Endothelial cell (in vitro differentiated cells): ENCODE results near the gene ZNF407. TPM values are rescaled to one million over a fixed set of nuclear protein-coding genes. Genes with fewer than 3 reads are reported as not detected.

Source experiments
- DNase-seq: peaks from one replicate; pipeline ENCODE4 v3.0.0; 2021; ENCODE audit warnings: low spot score
- H3K27ac Mint-ChIP-seq: one replicate; pipeline ENCODE4 v1.8.0; 2021; ENCODE audit warnings: mixed read lengths, inconsistent platforms; ENCODE audit not compliant: unreplicated experiment
- H3K27me3 Mint-ChIP-seq: one replicate; pipeline ENCODE4 v1.8.0; 2021; ENCODE audit warnings: mild to moderate bottlenecking, moderate library complexity, mixed read lengths, inconsistent platforms; ENCODE audit not compliant: unreplicated experiment
- H3K36me3 Mint-ChIP-seq: one replicate; pipeline ENCODE4 v1.8.0; 2021; ENCODE audit warnings: mild to moderate bottlenecking, low read depth, mixed read lengths, inconsistent platforms; ENCODE audit not compliant: unreplicated experiment
- H3K4me1 Mint-ChIP-seq: one replicate; pipeline ENCODE4 v1.8.0; 2021; ENCODE audit warnings: mild to moderate bottlenecking, mixed read lengths, inconsistent platforms; ENCODE audit not compliant: unreplicated experiment
- H3K4me3 Mint-ChIP-seq: one replicate; pipeline ENCODE4 v1.8.0; 2021; ENCODE audit warnings: mild to moderate bottlenecking, mixed read lengths, inconsistent platforms; ENCODE audit not compliant: unreplicated experiment
- H3K9me3 Mint-ChIP-seq: one replicate; pipeline ENCODE4 v1.8.0; 2021; ENCODE audit warnings: mixed read lengths, inconsistent platforms; ENCODE audit not compliant: unreplicated experiment
- total RNA-seq: library from RNA; stranded (reverse); fragmentation: NEBNext Ultra II Directional; extraction: Animal tissue kit (Norgen Biotek cat#: 25700); gene quantifications from one replicate; pipeline ENCODE4 v1.2.1, GENCODE V29; 2021; ENCODE audit not compliant: unreplicated experiment
- TF ChIP-seq, protein P1 (sequence below): fragments of 200-600 bp; sonication (generic); IDR thresholded peaks from one replicate; pipeline ENCODE4 v1.5.0; 2021; ENCODE audit warnings: antibody characterized with exemption; ENCODE audit not compliant: unreplicated experiment

ZNF407 gene
- total RNA-seq, 1 donor from 2014 or later: 16.8 TPM

DNA sequence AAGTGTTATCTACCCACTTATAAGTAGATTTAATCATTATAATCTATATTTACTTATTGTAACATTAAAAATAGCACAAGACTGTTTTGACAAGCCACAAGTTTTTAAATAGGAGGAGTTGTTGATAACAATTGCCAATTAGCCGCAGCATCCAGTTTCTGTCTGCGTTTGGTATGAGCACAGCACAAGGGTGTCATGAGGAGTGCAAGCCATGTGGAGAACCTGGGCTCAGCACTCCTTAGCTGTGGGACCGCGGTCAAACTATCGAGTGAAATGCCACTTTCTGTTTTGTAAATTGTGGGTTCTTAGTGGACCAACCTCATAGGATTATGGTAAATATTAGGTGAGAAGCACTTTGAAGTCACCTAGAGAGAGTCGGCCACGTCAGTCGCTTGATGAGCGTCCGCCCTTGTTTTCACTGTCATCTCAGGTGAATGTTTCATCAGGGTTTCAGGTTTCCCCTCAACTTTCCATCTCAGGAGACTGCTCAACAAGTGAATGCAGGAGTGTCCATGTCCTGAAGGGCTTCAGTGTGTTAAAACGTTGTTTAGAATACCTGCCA lies 294.5 kb downstream of the ZNF407 start:
- H3K36me3 Mint-ChIP-seq: peaks cover 5% of the 10 kb centered on the region
- H3K27me3 Mint-ChIP-seq: no peaks in the 10 kb centered on the region
- no peak overlapping the region for H3K4me3 Mint-ChIP-seq
- no peaks in the 10 kb centered on the region for H3K9me3 Mint-ChIP-seq
- H3K27ac Mint-ChIP-seq: no peak overlapping the region
- no peaks in the 10 kb centered on the region for H3K4me1 Mint-ChIP-seq
- no peak for DNase-seq
- TF ChIP-seq, protein P1, sequence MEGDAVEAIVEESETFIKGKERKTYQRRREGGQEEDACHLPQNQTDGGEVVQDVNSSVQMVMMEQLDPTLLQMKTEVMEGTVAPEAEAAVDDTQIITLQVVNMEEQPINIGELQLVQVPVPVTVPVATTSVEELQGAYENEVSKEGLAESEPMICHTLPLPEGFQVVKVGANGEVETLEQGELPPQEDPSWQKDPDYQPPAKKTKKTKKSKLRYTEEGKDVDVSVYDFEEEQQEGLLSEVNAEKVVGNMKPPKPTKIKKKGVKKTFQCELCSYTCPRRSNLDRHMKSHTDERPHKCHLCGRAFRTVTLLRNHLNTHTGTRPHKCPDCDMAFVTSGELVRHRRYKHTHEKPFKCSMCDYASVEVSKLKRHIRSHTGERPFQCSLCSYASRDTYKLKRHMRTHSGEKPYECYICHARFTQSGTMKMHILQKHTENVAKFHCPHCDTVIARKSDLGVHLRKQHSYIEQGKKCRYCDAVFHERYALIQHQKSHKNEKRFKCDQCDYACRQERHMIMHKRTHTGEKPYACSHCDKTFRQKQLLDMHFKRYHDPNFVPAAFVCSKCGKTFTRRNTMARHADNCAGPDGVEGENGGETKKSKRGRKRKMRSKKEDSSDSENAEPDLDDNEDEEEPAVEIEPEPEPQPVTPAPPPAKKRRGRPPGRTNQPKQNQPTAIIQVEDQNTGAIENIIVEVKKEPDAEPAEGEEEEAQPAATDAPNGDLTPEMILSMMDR: no peak

DNA sequence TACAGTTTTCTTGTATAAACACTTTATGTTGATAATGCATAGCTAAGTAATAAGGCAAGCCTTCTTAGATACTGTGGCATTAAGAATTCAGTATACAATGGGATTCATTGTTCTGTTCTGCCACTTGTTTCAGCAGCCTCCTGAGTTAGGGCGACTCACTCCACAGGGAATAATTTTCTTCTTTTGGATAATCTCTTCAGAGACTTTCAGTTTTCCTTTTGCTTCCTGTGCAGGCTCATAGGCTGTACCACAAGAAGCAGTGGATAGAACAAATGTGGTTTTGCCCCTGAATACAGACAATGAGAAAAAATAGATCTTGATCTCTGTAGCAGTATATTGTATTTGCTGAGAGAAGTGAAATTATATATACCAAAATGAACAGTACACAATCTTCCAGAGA lies 298.0 kb downstream of the ZNF407 start:
- Mint-ChIP-seq H3K9me3 (no peaks in the 10 kb centered on the region), H3K27me3 (no peaks in the 10 kb centered on the region), H3K4me1 (peaks cover 9% of the 10 kb centered on the region), H3K36me3 (peaks cover 3% of the 10 kb centered on the region), H3K4me3 (no peak overlapping the region), H3K27ac (no peak overlapping the region)
- TF ChIP-seq, protein P1: no peak
- DNase-seq: no peak

DNA sequence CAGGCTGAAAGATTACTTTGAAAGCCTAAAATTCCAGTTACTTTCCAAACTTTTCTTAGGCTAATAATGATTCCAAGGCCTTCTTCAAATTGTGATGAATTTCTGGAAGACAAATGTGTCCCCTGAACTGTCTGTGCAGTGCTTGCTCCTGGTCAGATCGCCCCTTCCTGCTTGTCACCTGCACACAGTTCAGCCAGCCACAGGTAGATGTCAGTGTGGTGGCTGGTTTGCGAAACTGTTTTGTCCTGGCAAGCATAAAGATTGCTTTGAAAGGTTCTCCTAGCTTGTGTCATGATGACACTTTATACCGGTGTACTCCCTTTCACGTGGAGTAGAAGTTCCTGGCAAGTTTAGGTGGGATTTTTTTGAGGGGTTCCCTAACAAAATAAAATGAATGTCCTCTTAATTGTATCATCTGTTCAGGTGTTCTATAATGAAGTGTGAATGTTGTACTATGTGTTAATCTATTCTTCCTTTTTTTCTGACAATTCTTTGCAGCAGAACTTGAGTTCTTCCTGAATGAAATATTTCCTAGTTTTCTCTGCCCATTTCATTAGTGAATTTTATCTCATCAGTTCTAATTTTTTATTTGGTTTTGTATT lies 298.8 kb downstream of the ZNF407 start:
- H3K9me3 Mint-ChIP-seq: no peaks in the 10 kb centered on the region
- H3K36me3 Mint-ChIP-seq: no peaks in the 10 kb centered on the region
- no peaks in the 10 kb centered on the region for H3K27me3 Mint-ChIP-seq
- peaks cover 9% of the 10 kb centered on the region for H3K4me1 Mint-ChIP-seq
- H3K4me3 Mint-ChIP-seq: no peak overlapping the region
- TF ChIP-seq, protein P1: peak; percentile 29
- peak; percentile 40 for DNase-seq
- H3K27ac Mint-ChIP-seq: no peak overlapping the region

DNA sequence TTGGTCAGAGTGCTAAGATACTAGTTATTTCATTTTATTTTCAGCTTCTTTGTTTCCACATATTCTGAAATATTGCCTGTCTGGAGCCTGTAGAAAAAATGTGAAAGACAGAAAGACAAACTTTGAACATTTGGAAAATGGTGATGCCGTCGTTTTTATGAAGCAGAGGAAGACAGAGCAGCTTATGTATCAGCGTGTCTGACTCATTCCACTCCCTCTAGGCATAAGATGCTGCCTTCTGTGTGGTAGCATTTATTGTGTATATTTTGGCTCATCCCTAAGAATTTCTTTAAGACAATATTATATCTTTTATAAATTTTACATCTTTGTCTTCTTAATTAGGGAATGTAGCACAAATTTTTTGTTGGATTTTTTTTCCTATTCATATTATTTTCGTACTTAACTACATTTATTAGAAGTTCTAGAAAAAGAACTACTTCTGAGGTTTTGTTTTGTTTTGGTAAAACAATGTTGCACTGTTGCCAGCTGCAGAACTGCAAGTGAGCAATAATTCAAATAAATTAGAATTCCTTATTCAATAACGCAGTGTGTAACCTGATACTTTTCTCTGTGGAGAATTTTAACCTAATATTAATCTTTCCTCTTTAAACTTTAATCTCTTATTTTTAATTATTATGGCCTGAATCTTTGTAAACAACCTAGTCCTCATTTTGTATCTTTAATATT lies 300.4 kb downstream of the ZNF407 start:
- Mint-ChIP-seq H3K4me1 (peaks cover 9% of the 10 kb centered on the region), H3K4me3 (no peak overlapping the region), H3K27me3 (no peaks in the 10 kb centered on the region), H3K27ac (peak overlapping the region; percentile 63), H3K9me3 (no peaks in the 10 kb centered on the region), H3K36me3 (no peaks in the 10 kb centered on the region)
- DNase-seq: no peak
- TF ChIP-seq, protein P1: no peak

DNA sequence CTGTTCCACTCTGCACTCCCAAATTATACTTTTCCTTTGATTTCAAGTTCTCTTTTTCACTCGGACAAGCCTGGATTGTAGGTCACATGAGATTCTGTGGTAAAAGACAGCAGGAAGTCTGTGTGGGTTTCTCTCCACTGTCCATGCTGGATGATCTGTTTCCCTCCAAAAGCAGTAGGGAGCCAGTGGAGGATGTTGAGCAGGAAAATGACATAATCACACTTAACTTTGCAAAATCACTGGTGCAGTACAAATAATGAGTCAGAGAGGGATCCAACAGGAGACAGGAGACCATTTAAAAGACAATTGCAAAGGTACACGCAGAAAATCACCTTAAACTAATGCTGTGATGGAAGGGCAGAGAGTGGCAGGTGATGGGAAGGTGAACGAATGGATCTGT lies 301.3 kb downstream of the ZNF407 start:
- DNase-seq: no peak
- Mint-ChIP-seq H3K4me3 (no peak overlapping the region), H3K4me1 (peaks cover 9% of the 10 kb centered on the region), H3K27me3 (no peaks in the 10 kb centered on the region), H3K27ac (no peak overlapping the region), H3K9me3 (no peaks in the 10 kb centered on the region), H3K36me3 (no peaks in the 10 kb centered on the region)
- TF ChIP-seq, protein P1: no peak
